ENCODE data around the gene RUNDC1. TPM values are rescaled to one million over a fixed set of nuclear protein-coding genes. Genes with fewer than 3 reads are reported as not detected.

The RUNDC1 gene
- total RNA-seq, 1 donor from 2014 or later = 12.5 TPM

DNA sequence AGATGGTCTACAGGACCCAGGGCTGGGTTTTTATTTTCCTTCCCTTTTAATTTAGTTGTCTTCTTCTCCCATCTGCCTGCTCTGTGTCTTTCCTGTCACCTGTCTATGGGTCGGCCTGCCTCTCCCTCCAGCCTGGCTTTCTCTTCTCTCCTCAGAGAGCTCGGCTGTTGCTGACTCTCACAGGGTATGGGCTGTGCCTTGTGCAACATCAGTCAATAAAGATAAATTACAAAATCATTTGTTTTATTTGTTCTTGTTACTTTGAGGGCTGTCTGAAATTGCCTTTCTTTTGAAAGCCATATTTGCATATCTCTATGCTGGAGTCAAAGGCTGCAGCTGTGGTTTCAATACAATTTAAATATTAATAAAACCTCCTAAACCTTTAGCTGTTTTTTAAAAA lies 60.3 kb downstream of the RUNDC1 start:
- H3K36me3 Mint-ChIP-seq (ENCODE audit: unreplicated experiment) = no peaks in the 10 kb centered on the region
- TF ChIP-seq, protein P1, sequence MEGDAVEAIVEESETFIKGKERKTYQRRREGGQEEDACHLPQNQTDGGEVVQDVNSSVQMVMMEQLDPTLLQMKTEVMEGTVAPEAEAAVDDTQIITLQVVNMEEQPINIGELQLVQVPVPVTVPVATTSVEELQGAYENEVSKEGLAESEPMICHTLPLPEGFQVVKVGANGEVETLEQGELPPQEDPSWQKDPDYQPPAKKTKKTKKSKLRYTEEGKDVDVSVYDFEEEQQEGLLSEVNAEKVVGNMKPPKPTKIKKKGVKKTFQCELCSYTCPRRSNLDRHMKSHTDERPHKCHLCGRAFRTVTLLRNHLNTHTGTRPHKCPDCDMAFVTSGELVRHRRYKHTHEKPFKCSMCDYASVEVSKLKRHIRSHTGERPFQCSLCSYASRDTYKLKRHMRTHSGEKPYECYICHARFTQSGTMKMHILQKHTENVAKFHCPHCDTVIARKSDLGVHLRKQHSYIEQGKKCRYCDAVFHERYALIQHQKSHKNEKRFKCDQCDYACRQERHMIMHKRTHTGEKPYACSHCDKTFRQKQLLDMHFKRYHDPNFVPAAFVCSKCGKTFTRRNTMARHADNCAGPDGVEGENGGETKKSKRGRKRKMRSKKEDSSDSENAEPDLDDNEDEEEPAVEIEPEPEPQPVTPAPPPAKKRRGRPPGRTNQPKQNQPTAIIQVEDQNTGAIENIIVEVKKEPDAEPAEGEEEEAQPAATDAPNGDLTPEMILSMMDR (IDR thresholded peaks at IDR 0.05) = no peak
- H3K27ac Mint-ChIP-seq (ENCODE audit: unreplicated experiment) = no peak overlapping the region
- DNase-seq (ENCODE audit: extremely low spot score, unreplicated experiment) = no peak
- no peaks in the 10 kb centered on the region for H3K9me3 Mint-ChIP-seq (ENCODE audit: unreplicated experiment)
- no peaks in the 10 kb centered on the region for H3K27me3 Mint-ChIP-seq (ENCODE audit: unreplicated experiment)
- no peaks in the 10 kb centered on the region for H3K4me1 Mint-ChIP-seq (ENCODE audit: unreplicated experiment)
- no peak overlapping the region for H3K4me3 Mint-ChIP-seq (ENCODE audit: unreplicated experiment)

DNA sequence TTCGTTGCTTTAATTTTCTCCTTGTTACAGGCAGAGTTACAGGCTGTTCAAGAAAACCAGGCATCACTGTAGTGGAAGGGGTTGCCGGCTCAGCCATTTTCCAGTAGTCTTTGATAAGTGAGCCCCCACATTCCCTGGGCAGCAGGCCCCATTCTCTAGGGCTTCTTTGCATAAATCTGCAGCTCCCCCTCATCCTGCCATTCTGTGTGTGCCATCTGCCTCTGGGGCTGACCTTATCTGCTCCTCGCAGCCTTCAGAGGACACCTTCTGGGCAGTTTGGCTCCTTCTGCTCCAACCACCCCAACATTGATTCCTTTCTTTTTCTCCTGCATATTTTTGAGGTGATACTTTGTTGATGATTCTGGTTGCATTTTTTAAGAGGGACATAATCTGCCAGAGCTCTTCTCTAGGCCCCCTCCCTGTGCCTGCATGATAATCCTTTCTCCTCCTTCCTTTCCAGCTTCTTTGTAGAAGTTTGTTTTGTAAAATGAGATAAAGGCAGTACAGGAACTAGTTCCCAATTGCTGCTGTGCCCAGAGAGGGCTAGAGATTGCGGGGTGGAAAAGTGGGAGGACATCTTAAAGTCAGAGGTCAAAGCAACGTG lies 61.8 kb downstream of the RUNDC1 start:
- H3K4me3 Mint-ChIP-seq (ENCODE audit: unreplicated experiment) = no peak overlapping the region
- no peaks in the 10 kb centered on the region for H3K9me3 Mint-ChIP-seq (ENCODE audit: unreplicated experiment)
- no peaks in the 10 kb centered on the region for H3K36me3 Mint-ChIP-seq (ENCODE audit: unreplicated experiment)
- no peak for DNase-seq (ENCODE audit: extremely low spot score, unreplicated experiment)
- no peaks in the 10 kb centered on the region for H3K27me3 Mint-ChIP-seq (ENCODE audit: unreplicated experiment)
- H3K4me1 Mint-ChIP-seq (ENCODE audit: unreplicated experiment) = no peaks in the 10 kb centered on the region
- TF ChIP-seq, protein P1 (IDR thresholded peaks at IDR 0.05) = no peak
- no peak overlapping the region for H3K27ac Mint-ChIP-seq (ENCODE audit: unreplicated experiment)

Other genes with a start within 250 kb of the RUNDC1 start
- gene EZH1, start 235.5 kb upstream of the RUNDC1 start, total RNA-seq = 44.8 and 47.6 TPM in 2 replicates
- gene RAMP2, start 219.3 kb upstream of the RUNDC1 start, total RNA-seq = 1.6 and 2.4 TPM in 2 replicates
- 63.9 and 66.1 TPM in 2 replicates for gene VPS25, start 207.1 kb upstream of the RUNDC1 start, total RNA-seq
- gene WNK4, start 200.0 kb upstream of the RUNDC1 start, total RNA-seq = 0.16 TPM in 2 replicates
- gene COA3, start 181.9 kb upstream of the RUNDC1 start, total RNA-seq = 51.2 and 51.5 TPM in 2 replicates
- 0.31 and 0.51 TPM in 2 replicates for gene CNTD1, start 181.7 kb upstream of the RUNDC1 start, total RNA-seq
- gene BECN1, start 156.3 kb upstream of the RUNDC1 start, total RNA-seq = 68.1 and 69.1 TPM in 2 replicates
- 111 and 121 TPM in 2 replicates for gene PSME3, start 147.2 kb upstream of the RUNDC1 start, total RNA-seq
- 1.8 and 2.2 TPM in 2 replicates for gene AOC2, start 136.0 kb upstream of the RUNDC1 start, total RNA-seq
- 1.1 and 1.3 TPM in 2 replicates for gene AOC3, start 129.4 kb upstream of the RUNDC1 start, total RNA-seq
- gene G6PC1, start 79.8 kb upstream of the RUNDC1 start, total RNA-seq = not detected in 2 replicates
- 44.5 and 50.6 TPM in 2 replicates for gene AARSD1, start 16.1 kb upstream of the RUNDC1 start, total RNA-seq
- 0.35 and 0.50 TPM in 2 replicates for gene PTGES3L, start 485 bp upstream of the RUNDC1 start, total RNA-seq
- gene RPL27, start 17.9 kb downstream of the RUNDC1 start, total RNA-seq = 956 and 1,010 TPM in 2 replicates
- gene IFI35, start 26.2 kb downstream of the RUNDC1 start, total RNA-seq = 34.4 and 41.6 TPM in 2 replicates
- 439 and 505 TPM in 2 replicates for gene VAT1, start 41.8 kb downstream of the RUNDC1 start, total RNA-seq
- gene RND2, start 44.7 kb downstream of the RUNDC1 start, total RNA-seq = 0.91 and 1.5 TPM in 2 replicates
- 6.8 and 7.3 TPM in 2 replicates for gene BRCA1, start 144.8 kb downstream of the RUNDC1 start, total RNA-seq
- 102 and 104 TPM in 2 replicates for gene NBR1, start 190.6 kb downstream of the RUNDC1 start, total RNA-seq
- 7.2 and 9.0 TPM in 2 replicates for gene TMEM106A, start 231.3 kb downstream of the RUNDC1 start, total RNA-seq
- not detected in 2 replicates for gene CCDC200, start 248.1 kb downstream of the RUNDC1 start, total RNA-seq

Data from osteocyte (in vitro differentiated cells).